B cell (primary cell): ENCODE results near the gene HAGHL.

Experiments used
- EZH2 ChIP-seq: IDR thresholded peaks from 2 replicates; pipeline ENCODE4 v1.6.1; 2012; ENCODE audit warnings: borderline replicate concordance, low read depth, mild to moderate bottlenecking, moderate library complexity, low read length; ENCODE audit not compliant: insufficient read depth, poor library complexity, severe bottlenecking
- TF ChIP-seq, protein P1 (sequence below): fragments of 200-600 bp; IDR thresholded peaks from one replicate; pipeline ENCODE4 v1.8.0; 2022; ENCODE audit warnings: antibody characterized with exemption, mild to moderate bottlenecking

GRCh38 chr16:724188-725040 lies 2.5 kb upstream of the HAGHL start:
- TF ChIP-seq, protein P1, sequence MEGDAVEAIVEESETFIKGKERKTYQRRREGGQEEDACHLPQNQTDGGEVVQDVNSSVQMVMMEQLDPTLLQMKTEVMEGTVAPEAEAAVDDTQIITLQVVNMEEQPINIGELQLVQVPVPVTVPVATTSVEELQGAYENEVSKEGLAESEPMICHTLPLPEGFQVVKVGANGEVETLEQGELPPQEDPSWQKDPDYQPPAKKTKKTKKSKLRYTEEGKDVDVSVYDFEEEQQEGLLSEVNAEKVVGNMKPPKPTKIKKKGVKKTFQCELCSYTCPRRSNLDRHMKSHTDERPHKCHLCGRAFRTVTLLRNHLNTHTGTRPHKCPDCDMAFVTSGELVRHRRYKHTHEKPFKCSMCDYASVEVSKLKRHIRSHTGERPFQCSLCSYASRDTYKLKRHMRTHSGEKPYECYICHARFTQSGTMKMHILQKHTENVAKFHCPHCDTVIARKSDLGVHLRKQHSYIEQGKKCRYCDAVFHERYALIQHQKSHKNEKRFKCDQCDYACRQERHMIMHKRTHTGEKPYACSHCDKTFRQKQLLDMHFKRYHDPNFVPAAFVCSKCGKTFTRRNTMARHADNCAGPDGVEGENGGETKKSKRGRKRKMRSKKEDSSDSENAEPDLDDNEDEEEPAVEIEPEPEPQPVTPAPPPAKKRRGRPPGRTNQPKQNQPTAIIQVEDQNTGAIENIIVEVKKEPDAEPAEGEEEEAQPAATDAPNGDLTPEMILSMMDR, result no peak
- no peak for TF ChIP-seq EZH2
